Measurements from ENCODE around the gene KCNIP4. TPM values are rescaled to one million over a fixed set of nuclear protein-coding genes. Genes with fewer than 3 reads are reported as not detected.

KCNIP4 gene
- total RNA-seq, 1 donor from 2014 or later = not detected

DNA sequence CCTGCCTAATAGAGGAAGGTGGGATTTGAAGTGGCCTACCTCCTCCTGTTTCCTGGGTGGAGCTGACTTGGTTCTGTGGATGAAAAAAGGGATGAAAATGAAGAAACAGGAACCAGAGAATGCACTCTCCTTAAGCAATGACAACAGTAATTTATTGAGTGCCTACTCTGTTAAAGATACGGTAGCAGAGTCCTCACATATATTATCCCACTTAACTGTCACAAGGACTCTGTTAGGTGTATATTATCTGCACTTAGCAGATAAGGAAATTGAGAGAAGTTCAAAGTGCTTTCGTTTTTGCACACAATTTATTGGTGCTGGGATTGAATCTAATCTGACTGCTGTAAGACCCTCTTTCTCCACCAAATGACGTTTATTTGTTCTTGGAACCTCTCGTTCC, 947.1 kb downstream of the KCNIP4 start:
- no peak for DNase-seq (ENCODE audit: missing footprints)
- no peak for ATAC-seq
- intact Hi-C loops (cut with DNase I) = no loop called here

DNA sequence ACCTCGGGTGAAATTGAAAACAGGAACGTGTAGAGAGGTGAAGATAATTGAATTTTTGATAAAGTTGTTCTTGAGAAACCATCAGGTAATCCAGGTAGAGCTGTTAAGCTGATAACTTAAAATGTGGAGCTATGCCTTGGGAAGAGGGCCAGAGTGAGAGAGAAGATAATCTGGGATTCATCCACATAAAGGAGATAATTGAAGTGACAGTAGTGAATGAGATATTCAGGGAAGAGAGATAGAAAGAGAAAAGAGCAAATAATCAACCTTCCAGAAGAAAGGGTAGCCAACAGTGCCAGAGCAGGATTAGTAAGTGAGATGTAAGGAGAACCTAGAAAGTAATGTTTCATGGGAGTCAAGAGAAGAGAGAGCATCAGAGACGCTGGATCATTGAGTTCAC, 950.7 kb downstream of the KCNIP4 start:
- no peak for ATAC-seq
- no peak for DNase-seq (ENCODE audit: missing footprints)
- intact Hi-C loops (cut with DNase I) = no loop called here

DNA sequence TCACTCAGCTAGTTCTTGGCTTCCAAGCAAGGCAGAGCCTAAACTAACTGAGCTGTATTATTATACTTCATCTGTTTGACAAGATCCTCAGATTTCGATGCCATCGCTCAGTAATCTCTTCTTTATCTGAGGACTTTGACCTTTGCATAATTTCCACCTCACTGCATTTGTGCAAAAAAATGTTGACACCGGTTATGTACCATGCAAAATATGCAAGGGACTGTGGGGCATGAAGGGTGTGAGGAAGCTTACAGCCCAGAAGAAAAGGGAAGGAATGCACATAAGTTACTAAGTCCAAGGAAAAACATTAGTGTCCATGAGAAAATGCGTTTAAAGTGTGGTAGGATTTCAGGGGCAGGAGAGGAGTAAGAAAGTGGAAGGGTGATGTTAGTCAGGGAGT, 953.0 kb downstream of the KCNIP4 start:
- no peak for ATAC-seq
- no peak for DNase-seq (ENCODE audit: missing footprints)
- intact Hi-C loops (cut with DNase I) = no loop called here

DNA sequence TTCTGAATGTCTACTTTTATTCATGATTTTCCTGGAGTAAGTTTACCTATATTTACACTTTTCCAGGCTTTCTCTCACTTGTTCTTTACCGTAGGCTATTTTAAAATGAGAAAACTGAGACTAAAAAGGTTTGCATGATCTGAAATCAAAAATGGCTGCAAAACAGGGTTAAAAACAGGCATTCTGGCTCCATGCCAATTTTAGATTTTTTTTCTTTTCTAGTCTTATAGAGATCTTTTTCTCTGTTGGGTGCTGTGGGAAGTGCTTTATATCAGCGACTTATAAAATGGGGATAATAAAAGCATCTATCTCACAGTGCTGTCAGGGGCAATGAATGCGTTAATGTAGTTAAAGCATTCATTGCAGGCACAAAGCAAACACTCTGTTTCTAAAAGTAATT, 953.6 kb downstream of the KCNIP4 start:
- DNase-seq (ENCODE audit: missing footprints) (no peak), ATAC-seq (no peak)
- intact Hi-C loops (cut with DNase I) = no loop called here

DNA sequence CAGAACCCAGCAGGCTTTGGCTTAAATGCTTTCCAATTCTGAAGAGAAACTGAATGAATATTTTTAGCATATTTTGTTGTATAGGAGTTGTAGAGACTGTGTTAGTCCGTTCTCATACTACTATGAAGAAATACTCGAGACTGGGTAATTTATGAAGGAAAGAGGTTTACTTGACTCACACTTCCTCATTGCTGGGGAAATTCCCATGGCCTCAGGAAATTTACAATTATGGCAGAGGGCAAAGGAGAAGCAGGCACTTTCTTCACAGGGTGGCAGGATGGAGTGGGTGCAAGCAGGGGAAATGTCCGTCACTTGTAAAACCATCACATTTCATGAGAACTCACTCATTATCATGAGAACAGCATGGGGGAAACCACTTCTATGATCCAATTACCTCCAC, 956.6 kb downstream of the KCNIP4 start:
- no peak for ATAC-seq
- intact Hi-C loops (cut with DNase I) = no loop called here
- no peak for DNase-seq (ENCODE audit: missing footprints)

DNA sequence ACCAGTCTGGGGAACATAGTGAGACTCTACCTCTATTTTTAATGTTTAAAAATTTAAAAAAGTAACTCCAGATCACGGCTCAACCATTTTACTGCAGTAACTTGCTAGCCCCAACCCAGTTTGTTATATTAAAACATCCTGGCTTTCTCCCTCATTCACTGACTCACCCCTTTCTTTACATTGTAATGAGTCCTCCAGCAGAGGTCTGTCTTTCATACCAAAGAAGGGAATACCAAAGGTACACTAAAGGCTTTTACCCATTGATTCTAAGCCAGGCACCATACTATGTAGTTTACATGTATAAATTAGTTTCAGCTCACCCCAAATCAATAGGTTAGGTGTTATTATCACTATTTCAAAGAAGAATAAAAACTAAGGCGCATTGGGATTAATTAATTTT, 961.4 kb downstream of the KCNIP4 start:
- DNase-seq (ENCODE audit: missing footprints) (no peak), ATAC-seq (no peak)
- intact Hi-C loops (cut with DNase I) = no loop called here

DNA sequence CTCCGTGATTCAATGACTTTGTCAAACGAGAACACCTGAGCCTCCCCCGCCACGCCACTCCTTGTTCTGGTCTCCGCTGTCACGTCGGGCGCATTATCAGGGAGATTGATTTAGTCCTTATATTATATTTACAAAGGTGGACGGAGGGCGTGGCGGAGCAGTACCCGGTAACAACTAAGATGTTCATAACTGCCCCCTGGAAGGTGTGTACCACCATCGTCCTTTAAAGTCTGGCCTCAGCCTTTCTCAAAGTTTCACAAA, 964.1 kb downstream of the KCNIP4 start:
- no peak for ATAC-seq
- DNase-seq (ENCODE audit: missing footprints) = no peak
- intact Hi-C loops (cut with DNase I) = no loop called here

DNA sequence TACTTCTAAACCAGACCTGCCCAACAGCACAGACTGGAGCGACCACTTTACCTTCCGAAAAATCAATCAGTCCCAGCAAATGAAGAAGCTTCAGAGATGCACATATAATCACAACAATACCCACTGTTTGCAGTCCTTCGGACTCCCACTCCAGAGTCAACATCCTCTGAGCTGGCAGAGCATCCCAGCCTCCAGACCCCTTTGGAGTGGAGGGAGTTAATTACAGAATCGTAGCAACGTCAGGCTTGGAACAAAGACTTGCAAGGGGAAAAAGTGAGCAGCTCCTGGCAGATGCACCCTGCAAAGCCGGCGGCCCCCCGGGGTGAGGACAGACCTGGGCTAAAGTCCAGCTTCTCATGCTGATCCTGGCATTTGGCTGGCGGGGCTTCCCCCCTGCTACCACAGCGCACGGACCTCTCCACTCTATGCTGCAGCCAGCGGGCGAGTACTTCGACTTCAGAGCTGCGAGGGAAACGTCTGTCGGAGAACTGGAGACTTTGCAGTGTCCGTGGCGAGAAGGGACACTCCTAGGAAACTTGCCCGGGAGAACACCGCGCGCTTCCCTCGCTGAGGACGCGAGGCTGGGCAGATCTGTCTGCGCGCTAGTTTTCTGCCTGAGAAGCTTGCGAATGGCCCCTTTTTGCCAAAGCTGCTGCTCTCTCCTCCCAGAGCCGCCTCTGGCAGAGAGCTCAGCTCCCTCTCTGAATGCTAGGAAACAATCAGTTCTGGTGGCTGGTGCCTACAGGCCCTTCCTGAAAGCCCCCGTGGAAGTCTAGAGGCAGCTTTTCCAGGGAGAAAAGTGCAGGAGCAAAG, 964.6 kb downstream of the KCNIP4 start:
- ATAC-seq (no peak), DNase-seq (ENCODE audit: missing footprints) (peak; percentile 63)
- intact Hi-C loops (cut with DNase I) = no loop called here

DNA sequence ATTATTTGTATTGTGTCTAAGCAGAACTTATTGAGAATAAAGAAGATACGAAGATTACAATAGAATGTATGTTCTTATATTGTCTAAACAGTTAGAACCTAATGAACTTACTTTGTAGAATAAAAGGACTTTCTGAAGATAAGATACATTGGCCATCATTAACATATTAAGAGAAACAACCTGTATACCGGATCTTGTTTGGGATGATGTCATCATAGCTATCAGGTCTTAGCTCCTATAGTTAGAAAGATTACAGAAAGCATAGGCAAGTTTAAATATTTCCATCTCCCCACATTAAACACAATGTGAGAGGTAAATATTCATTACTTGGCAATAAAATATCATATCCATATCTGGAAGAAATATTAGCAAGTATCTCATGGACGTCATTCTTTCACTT, 966.0 kb downstream of the KCNIP4 start:
- ATAC-seq = no peak
- intact Hi-C loops (cut with DNase I) = no loop called here
- DNase-seq (ENCODE audit: missing footprints) = no peak

DNA sequence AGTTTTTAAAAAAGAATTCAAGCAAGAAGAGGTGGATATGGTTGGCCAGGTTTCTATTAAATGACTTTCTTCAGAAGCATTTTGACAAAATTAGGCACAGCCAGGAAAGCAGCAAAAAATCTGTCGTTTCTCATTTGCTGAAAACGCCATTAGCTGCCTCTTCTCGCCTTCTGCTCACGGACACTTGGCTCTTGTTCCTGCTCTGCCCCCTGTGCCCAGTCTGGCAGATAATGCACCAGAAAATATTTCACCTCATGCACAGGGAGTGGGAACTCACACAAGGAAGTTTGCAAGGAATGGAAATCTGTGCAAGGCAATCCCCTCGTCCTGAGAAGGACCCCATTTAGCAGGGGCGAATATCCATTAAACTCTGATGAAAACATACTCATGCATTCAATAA, 988.3 kb downstream of the KCNIP4 start:
- ATAC-seq (no peak), DNase-seq (ENCODE audit: missing footprints) (no peak)
- intact Hi-C loops (cut with DNase I) = no loop called here

DNA sequence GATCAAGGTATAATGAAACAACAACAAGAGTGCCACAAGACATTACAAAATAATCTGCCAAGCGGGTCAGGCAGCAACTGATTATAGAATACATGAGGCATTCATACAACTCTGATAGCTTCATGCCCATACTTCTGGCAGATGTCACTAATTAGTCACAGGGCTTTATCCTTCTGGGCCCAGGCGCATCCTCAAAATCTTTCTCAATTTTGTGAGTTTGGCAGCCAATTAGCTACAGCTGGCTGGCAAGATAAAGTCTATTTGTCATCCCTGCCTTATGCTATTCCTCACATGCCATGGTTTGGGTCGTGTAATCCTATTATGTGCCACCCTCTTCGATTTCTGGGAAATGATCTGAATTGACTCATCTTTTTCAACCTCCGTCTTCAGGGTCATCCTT, 994.0 kb downstream of the KCNIP4 start:
- ATAC-seq = no peak
- intact Hi-C loops (cut with DNase I) = no loop called here
- DNase-seq (ENCODE audit: missing footprints) = no peak

DNA sequence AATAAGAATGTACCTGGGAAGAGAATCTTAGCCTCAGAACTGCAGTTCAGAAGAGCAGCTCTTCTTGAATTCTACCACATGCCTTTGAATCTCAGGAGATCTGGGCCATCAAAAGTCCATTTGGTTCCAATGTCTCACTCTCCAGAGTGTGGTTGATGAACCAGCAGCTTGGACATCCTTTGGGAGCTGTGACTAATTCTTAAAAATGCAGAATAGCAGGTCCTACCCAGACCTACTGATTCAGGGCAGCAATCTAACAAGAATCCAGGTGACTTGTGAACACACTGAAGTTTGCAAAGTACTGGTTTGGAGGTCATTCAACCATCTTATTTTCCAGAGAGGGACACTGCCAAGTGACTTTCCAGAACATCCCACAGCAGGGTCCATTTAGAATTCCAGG, 1003.6 kb downstream of the KCNIP4 start:
- DNase-seq (ENCODE audit: missing footprints) = no peak
- intact Hi-C loops (cut with DNase I) = no loop called here
- ATAC-seq = no peak

DNA sequence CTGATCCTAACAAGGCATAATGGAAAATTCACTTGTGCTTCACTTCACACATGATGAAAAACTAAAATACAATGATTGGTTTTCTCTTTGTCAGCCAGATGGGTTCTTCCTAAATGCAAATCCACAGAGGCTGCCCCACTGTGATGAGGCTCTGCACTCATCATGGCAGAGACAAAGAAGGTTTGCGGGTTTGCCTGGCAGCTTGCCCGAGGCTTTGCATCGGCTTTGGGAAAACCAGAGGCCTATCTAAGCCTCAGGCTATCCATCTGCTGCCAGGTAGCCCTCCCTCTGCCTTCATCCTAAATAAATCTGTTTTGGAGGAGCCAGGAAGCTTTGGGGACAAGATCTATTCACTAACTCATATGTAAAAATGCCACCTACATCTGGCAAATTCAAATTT, 1004.1 kb downstream of the KCNIP4 start:
- no peak for DNase-seq (ENCODE audit: missing footprints)
- intact Hi-C loops (cut with DNase I) = no loop called here
- ATAC-seq = no peak

DNA sequence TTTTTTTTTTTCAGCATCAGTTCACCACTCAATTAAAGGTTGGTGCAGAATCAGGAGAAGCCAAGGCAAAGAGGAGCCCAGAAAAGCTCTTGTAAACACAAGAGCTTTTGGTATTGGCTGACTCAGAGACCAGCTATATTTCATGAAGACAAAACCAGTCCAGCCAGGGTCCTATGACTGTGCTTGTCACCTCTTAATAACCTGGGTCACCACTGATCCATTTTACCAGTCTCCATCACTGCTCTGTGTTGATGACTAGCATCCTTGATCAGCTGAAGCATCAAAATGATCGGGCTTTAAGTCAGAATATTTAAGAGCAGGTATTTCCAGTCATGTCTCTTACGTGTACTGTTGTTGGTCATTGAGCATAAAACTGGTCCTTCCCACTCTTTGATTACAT, 1010.4 kb downstream of the KCNIP4 start:
- no peak for DNase-seq (ENCODE audit: missing footprints)
- ATAC-seq = no peak
- intact Hi-C loops (cut with DNase I) = no loop called here

DNA sequence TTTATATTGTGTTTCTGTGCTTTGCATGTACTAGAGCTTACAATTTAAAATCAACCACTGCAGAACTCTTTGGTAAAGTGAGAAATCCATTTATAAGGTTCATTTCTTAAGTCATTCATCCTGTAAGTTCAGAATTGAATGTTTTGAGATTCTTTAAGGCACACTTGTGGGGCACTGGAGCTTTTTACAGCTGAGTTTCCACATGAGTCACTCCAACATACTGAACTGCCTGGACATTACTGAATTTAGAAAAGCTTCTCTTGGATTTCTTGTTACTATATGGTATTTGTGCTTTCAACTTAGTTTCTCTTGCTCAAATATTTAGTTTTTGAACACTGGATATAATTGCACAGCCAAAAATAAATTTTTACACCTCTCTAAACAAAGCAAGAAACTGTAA, 1022.0 kb downstream of the KCNIP4 start:
- ATAC-seq (no peak), DNase-seq (ENCODE audit: missing footprints) (no peak)
- intact Hi-C loops (cut with DNase I) = no loop called here

DNA sequence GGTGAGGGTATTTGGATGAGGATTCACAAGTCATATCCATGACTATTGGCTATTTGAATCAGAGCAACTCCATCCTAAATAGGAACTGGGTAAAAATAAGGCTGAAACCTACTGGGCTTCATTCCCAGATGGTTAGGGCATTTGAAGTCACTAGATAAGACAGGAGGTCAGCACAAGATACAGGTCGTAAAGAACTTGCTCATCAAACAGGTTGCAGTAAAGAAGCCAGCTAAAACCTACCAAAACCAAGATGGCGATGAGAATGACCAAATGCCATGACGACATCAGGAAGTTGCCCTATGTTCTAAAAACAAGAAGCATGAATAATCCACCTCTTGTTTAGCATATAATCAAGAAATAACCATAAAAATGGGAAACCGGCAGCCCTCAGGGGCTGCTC, 1023.4 kb downstream of the KCNIP4 start:
- DNase-seq (ENCODE audit: missing footprints) = no peak
- intact Hi-C loops (cut with DNase I) = no loop called here
- ATAC-seq = no peak

DNA sequence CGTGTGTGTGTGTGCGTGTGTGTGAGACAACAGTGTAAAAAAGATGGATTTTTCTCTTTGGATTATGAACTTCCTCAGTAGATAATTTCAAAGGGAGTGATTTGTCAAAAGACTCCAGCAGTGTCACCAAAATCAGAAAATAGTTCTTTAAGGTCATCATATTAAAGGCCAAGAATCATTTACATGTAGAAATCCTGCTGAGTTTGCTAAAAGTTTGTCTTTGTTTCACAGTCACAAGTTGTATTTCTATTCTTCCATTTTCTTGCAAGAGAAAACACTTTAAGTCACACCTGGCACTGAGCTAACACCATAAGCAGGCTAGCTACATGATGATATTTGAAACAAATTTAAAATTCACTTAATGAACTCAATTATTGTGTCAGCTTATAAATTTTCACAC, 1025.6 kb downstream of the KCNIP4 start:
- intact Hi-C loops (cut with DNase I) = no loop called here
- ATAC-seq (no peak), DNase-seq (ENCODE audit: missing footprints) (no peak)

DNA sequence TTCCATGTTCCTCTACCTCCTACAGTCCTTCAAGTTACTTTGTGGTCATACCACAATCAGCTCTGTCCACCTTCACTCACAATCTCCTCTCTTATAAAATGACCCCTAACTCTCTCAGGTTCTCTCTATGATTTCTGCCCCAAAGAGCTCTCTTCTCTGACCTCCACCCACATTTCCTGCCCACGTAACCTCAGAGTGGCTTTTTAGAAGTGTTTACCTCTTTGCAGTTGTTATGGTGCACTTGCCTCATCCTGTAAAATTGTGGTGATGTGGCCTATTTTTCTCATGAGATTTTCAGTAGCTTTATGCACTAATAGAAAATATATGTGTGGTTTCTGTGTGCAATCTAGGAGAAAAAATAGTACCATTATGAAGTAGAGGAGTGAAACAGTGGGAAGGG, 1032.5 kb downstream of the KCNIP4 start:
- intact Hi-C loops (cut with DNase I) = no loop called here
- DNase-seq (ENCODE audit: missing footprints) (no peak), ATAC-seq (no peak)

DNA sequence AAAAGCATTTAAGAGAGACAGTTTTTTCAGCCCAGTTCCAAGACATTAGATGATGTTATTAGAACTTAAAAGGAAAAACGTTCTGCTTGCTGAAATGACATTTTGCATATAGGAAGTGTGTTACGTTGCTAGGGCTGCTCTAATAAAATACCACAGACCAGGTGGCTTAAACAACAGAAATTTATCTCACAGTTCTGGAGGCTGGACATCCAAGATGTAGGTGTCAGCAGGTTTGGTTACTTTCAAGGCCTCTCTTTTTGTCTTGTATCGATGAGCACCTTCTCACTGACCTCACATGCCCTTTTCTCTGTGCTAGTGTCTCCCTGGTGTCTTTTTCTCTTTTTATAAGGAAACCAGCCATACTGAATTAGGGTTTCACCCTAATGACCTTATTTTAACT, 1043.6 kb downstream of the KCNIP4 start:
- ATAC-seq = no peak
- intact Hi-C loops (cut with DNase I) = no loop called here
- no peak for DNase-seq (ENCODE audit: missing footprints)

DNA sequence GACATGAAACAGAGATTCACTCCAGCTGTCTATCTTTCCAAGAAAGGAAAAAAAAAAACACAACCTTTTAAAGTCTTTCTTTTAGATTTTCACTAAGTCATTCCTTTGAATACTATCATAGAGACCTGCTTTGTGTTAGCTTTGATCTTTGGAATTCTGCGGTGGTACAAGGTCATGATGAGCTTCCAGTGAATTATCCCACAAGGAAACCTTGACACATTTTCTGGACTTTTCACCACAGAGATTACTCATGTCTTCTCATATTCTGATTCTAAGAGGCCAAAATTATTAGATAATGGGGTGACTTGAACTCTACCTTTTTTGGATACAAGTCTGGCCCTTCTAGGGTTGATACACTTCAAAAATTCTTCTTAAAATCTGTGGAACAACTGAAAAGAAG, 1046.7 kb downstream of the KCNIP4 start:
- DNase-seq (ENCODE audit: missing footprints) = no peak
- ATAC-seq = no peak
- intact Hi-C loops (cut with DNase I) = no loop called here

DNA sequence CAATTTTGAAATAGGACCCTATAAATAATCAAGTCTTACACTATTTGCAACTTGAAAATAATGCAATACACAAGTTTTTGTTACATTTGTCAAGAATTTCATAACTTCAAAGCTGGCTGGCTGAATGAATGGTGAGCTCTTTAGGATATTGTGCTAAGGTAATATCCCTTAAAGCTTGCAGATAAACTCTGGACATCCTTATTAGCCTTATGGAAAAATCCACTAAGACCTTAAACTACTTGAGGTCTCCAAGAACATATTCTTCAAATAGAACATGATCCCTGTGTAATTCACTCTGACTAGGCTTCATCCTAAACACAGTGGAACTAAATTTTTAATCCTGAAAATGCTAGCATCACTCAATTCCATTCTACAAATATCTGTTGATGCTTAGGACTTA, 1049.0 kb downstream of the KCNIP4 start:
- no peak for ATAC-seq
- no peak for DNase-seq (ENCODE audit: missing footprints)
- intact Hi-C loops (cut with DNase I) = no loop called here

DNA sequence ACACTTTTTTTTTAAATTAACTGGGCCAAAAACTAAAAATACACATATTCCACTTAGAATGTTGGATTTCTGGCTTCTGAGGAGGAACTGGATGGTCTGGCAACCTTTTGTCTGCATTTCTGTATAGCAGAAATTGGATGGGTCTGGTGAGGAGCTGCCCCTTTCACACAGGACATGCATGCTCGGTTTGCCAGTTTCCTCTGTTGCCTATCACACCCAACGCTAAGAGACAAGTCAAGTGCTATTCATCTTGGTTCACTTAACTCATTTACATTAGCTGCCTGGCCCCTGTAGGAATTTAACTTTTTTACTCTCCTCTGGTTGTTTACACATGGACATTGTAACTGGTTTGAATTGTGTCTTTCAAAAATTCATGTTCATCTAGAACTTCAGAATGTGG, 1052.6 kb downstream of the KCNIP4 start:
- intact Hi-C loops (cut with DNase I) = no loop called here
- DNase-seq (ENCODE audit: missing footprints) (no peak), ATAC-seq (no peak)

All from Right ventricle myocardium inferior (tissue), 1 donor.